ENCODE results near the gene TMPRSS11B. TPM values are rescaled to one million over a fixed set of nuclear protein-coding genes. Genes with fewer than 3 reads are reported as not detected.
"Not testable (repeated sequence)": the region's sequence is repeated elsewhere in the genome, so short reads cannot be mapped to it uniquely, and the experiment has no call there.

The TMPRSS11B gene
- total and polyA plus RNA-seq, 10 donors: 0.09 to 0.35 TPM; not detected in 8

DNA sequence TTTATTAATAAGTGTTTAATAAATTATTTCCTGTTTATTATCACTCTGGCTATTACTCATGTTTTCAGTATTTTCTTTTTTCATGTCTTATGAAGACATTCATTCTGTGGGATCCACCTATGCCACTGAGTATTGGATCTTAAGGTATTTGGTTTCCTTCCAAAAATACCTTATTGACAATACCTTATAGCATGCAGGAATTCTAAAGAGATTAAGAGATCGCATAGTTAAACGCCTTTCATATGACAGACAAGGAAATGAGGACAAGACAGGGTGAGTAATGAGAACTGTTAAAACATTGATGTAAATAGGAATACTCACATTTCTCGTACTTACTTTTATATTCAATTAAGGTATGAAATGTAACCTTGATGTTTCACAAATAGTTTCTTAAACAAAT lies 38.2 kb upstream of the TMPRSS11B start:
- WGBS, 5 donors: 87 to 91% (median 87%) methylated on average over 3 of the region's 3 CpGs
- Histone ChIP-seq H3K27ac (no peak overlapping the region), H3K36me3 (no peaks in the 10 kb centered on the region), H3K9me3 (no peaks in the 10 kb centered on the region), H3K4me1 (no peaks in the 10 kb centered on the region), H3K4me3 (no peak overlapping the region), H3K27me3 (replicated peaks in 1 of 7) (no peaks in the 10 kb centered on the region)
- intact Hi-C loops (cut with DNase I; ENCODE audit: low total_unique reads): no loop called here
- TF ChIP-seq POLR2AphosphoS5 (IDR thresholded peaks at IDR 0.05): no peak
- TF ChIP-seq POLR2A (IDR thresholded peaks at IDR 0.05): no peak
- TF ChIP-seq, protein P1, sequence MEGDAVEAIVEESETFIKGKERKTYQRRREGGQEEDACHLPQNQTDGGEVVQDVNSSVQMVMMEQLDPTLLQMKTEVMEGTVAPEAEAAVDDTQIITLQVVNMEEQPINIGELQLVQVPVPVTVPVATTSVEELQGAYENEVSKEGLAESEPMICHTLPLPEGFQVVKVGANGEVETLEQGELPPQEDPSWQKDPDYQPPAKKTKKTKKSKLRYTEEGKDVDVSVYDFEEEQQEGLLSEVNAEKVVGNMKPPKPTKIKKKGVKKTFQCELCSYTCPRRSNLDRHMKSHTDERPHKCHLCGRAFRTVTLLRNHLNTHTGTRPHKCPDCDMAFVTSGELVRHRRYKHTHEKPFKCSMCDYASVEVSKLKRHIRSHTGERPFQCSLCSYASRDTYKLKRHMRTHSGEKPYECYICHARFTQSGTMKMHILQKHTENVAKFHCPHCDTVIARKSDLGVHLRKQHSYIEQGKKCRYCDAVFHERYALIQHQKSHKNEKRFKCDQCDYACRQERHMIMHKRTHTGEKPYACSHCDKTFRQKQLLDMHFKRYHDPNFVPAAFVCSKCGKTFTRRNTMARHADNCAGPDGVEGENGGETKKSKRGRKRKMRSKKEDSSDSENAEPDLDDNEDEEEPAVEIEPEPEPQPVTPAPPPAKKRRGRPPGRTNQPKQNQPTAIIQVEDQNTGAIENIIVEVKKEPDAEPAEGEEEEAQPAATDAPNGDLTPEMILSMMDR (IDR thresholded peaks at IDR 0.05 in 8 of 11, conservative IDR thresholded peaks at IDR 0.05 in 3 of 11): no peak
- DNase-seq: no peak

- H3K9me3 ChIP-seq: no peaks in the 10 kb centered on the region
- H3K27ac ChIP-seq: no peak overlapping the region
- intact Hi-C loops (cut with DNase I; ENCODE audit: low total_unique reads): no loop called here
- no peak overlapping the region for H3K4me3 ChIP-seq
- TF ChIP-seq, protein P1 (IDR thresholded peaks at IDR 0.05 in 8 of 11, conservative IDR thresholded peaks at IDR 0.05 in 3 of 11): no peak
- TF ChIP-seq POLR2AphosphoS5 (IDR thresholded peaks at IDR 0.05) (no peak), POLR2A (IDR thresholded peaks at IDR 0.05) (no peak)
- H3K4me1 ChIP-seq: no peaks in the 10 kb centered on the region
- DNase-seq: no peak
- WGBS, 5 donors: 88 to 96% (median 90%) methylated on average over 2 of the region's 2 CpGs
- no peaks in the 10 kb centered on the region for H3K27me3 ChIP-seq (replicated peaks in 1 of 7)
- no peaks in the 10 kb centered on the region for H3K36me3 ChIP-seq
Observed at GRCh38 chr4:68283095-68283494, 37.6 kb upstream of the TMPRSS11B start.

GRCh38 chr4:68281796-68282740 lies 36.6 kb upstream of the TMPRSS11B start:
- DNase-seq; H3K27ac ChIP-seq; H3K36me3 ChIP-seq; intact Hi-C loops (cut with DNase I; ENCODE audit: low total_unique reads); H3K9me3 ChIP-seq; H3K4me3 ChIP-seq; H3K4me1 ChIP-seq; H3K27me3 ChIP-seq (replicated peaks in 1 of 7): not testable (repeated sequence)
- 84 to 90% (median 88%) methylated on average over 10 of the region's 10 CpGs for WGBS, 5 donors

DNA sequence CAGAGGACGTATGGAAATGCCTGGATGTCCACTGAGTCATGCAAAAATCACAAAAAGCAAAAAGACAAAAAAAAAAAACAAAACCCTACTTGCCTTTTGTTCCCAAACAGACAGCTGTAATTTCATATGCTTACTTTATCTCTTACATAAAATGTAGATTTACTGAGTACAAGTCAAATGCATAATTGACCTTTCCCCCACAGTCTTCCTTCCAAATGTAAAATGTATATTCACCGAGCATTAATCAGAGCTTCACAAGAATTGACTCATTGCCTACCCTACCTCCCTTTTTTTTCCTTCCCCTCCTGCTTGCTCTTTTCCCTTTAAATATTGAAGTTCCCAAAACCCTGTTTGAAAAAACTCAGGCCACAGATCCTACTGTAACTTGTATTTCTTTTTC lies 32.5 kb upstream of the TMPRSS11B start:
- no peak overlapping the region for H3K4me3 ChIP-seq
- no peak for TF ChIP-seq POLR2A (IDR thresholded peaks at IDR 0.05)
- no peak for TF ChIP-seq POLR2AphosphoS5 (IDR thresholded peaks at IDR 0.05)
- TF ChIP-seq, protein P1 (IDR thresholded peaks at IDR 0.05 in 8 of 11, conservative IDR thresholded peaks at IDR 0.05 in 3 of 11): no peak
- no peaks in the 10 kb centered on the region for H3K4me1 ChIP-seq
- DNase-seq: no peak
- intact Hi-C loops (cut with DNase I; ENCODE audit: low total_unique reads): no loop called here
- WGBS, 5 donors: 60 to 76% (median 68%) methylated on average over 2 of the region's 2 CpGs
- H3K36me3 ChIP-seq: no peaks in the 10 kb centered on the region
- H3K27ac ChIP-seq: no peak overlapping the region
- H3K27me3 ChIP-seq (replicated peaks in 1 of 7): no peaks in the 10 kb centered on the region
- no peaks in the 10 kb centered on the region for H3K9me3 ChIP-seq
